Nephron progenitor cell (in vitro differentiated cells): ENCODE data around the gene STK16.
A peak's percentile ranks its signal among the peaks of the same experiment; 100 is the strongest.

Source experiments
- DNase-seq: peaks from one replicate; pipeline ENCODE4 v3.0.0; 2021
- H3K27ac Mint-ChIP-seq: 2 replicates; pipeline ENCODE4 v1.8.0; 2021; ENCODE audit warnings: mild to moderate bottlenecking, moderate library complexity, mixed read lengths
- H3K27me3 Mint-ChIP-seq: 2 replicates; pipeline ENCODE4 v1.8.0; 2021; ENCODE audit warnings: mild to moderate bottlenecking, low read depth, mixed read lengths; ENCODE audit not compliant: poor library complexity
- H3K36me3 Mint-ChIP-seq: 2 replicates; pipeline ENCODE4 v1.8.0; 2021; ENCODE audit warnings: low read depth, mixed read lengths
- H3K4me1 Mint-ChIP-seq: 2 replicates; pipeline ENCODE4 v1.8.0; 2021; ENCODE audit warnings: mixed read lengths
- H3K4me3 Mint-ChIP-seq: 2 replicates; pipeline ENCODE4 v1.8.0; 2021; ENCODE audit warnings: mild to moderate bottlenecking, moderate library complexity, mixed read lengths
- H3K9me3 Mint-ChIP-seq: 2 replicates; pipeline ENCODE4 v1.8.0; 2021; ENCODE audit warnings: mild to moderate bottlenecking, moderate library complexity, mixed read lengths
- CTCF ChIP-seq: fragments of 200-600 bp; sonication (generic); IDR thresholded peaks from 2 replicates; pipeline ENCODE4 v1.5.0; 2021; ENCODE audit warnings: antibody characterized with exemption

STK16 gene

GRCh38 chr2:219279916-219280516 lies 34.7 kb downstream of the STK16 start:
- H3K4me3 Mint-ChIP-seq, result peak overlapping the region; percentile 91
- peaks cover 5% of the 10 kb centered on the region for H3K27me3 Mint-ChIP-seq
- peaks cover 54% of the 10 kb centered on the region for H3K4me1 Mint-ChIP-seq
- H3K9me3 Mint-ChIP-seq, result no peaks in the 10 kb centered on the region
- H3K27ac Mint-ChIP-seq, result peak overlapping the region; percentile 95
- no peak for TF ChIP-seq CTCF
- DNase-seq, result no peak
- peaks cover 10% of the 10 kb centered on the region for H3K36me3 Mint-ChIP-seq

GRCh38 chr2:219280651-219281050 lies 35.4 kb downstream of the STK16 start:
- H3K9me3 Mint-ChIP-seq, result no peaks in the 10 kb centered on the region
- peaks cover 58% of the 10 kb centered on the region for H3K4me1 Mint-ChIP-seq
- H3K4me3 Mint-ChIP-seq, result peak overlapping the region; percentile 91
- DNase-seq, result no peak
- no peak for TF ChIP-seq CTCF
- no peak overlapping the region for H3K27ac Mint-ChIP-seq
- peaks cover 10% of the 10 kb centered on the region for H3K36me3 Mint-ChIP-seq
- peaks cover 5% of the 10 kb centered on the region for H3K27me3 Mint-ChIP-seq

- peaks cover 66% of the 10 kb centered on the region for H3K4me1 Mint-ChIP-seq
- DNase-seq, result peak; percentile 36
- H3K36me3 Mint-ChIP-seq, result peaks cover 10% of the 10 kb centered on the region
- peaks cover 5% of the 10 kb centered on the region for H3K27me3 Mint-ChIP-seq
- no peak overlapping the region for H3K4me3 Mint-ChIP-seq
- H3K27ac Mint-ChIP-seq, result peak overlapping the region; percentile 19
- TF ChIP-seq CTCF, result no peak
- H3K9me3 Mint-ChIP-seq, result no peaks in the 10 kb centered on the region
Observed at GRCh38 chr2:219281588-219281987, 36.3 kb downstream of the STK16 start.

- DNase-seq, result no peak
- Mint-ChIP-seq H3K27me3 (peaks cover 5% of the 10 kb centered on the region), H3K4me3 (no peak overlapping the region), H3K36me3 (peaks cover 10% of the 10 kb centered on the region), H3K27ac (no peak overlapping the region), H3K4me1 (peaks cover 66% of the 10 kb centered on the region), H3K9me3 (no peaks in the 10 kb centered on the region)
- TF ChIP-seq CTCF, result no peak
Observed at GRCh38 chr2:219282375-219282774, 37.1 kb downstream of the STK16 start.

- Mint-ChIP-seq H3K36me3 (peaks cover 10% of the 10 kb centered on the region), H3K9me3 (no peaks in the 10 kb centered on the region), H3K4me3 (no peak overlapping the region), H3K4me1 (peaks cover 59% of the 10 kb centered on the region), H3K27ac (no peak overlapping the region), H3K27me3 (peaks cover 5% of the 10 kb centered on the region)
- no peak for DNase-seq
- no peak for TF ChIP-seq CTCF
Observed at GRCh38 chr2:219282943-219283581, 37.8 kb downstream of the STK16 start.
